Activated naive CD4-positive, alpha-beta T cell treated with anti-CD3 and anti-CD28 coated beads, Interleukin-2, amount 50 U/mL, for 72 hours (primary cell): ENCODE measurements around the gene PLEKHO1. TPM values are rescaled to one million over a fixed set of nuclear protein-coding genes. Genes with fewer than 3 reads are reported as not detected.
"Not testable (repeated sequence)": the region's sequence is repeated elsewhere in the genome, so short reads cannot be mapped to it uniquely, and the experiment has no call there.

Experiments used
- ATAC-seq, 2 donors: fragments of 150-1000 bp; cut with Tn5 transposase; 2 replicates each; pipeline ENCODE4 v1.10.0; 2021; ENCODE audit warnings: mild to moderate bottlenecking in 2 of 2, moderate library complexity in 2 of 2
- DNase-seq, 2 donors: peaks; one replicate each; pipeline ENCODE4 v3.0.0; 2021 to 2022; ENCODE audit warnings: low spot score in 2 of 2
- H3K27ac Mint-ChIP-seq, 2 donors: one replicate each; pipeline ENCODE4 v1.8.0; 2022; ENCODE audit warnings: mild to moderate bottlenecking in 2 of 2, mixed read lengths in 2 of 2
- H3K36me3 Mint-ChIP-seq, 2 donors: one replicate each; pipeline ENCODE4 v1.8.0; 2022; ENCODE audit warnings: mixed read lengths in 2 of 2
- H3K9me3 Mint-ChIP-seq, 2 donors: one replicate each; pipeline ENCODE4 v1.8.0; 2022; ENCODE audit warnings: mixed read lengths in 2 of 2
- total RNA-seq, 2 donors: library from RNA; stranded (reverse); gene quantifications; one replicate each; pipeline ENCODE4 v1.2.3, GENCODE V29; 2022

PLEKHO1 gene
- total RNA-seq, 2 donors from 2014 or later = 6.7 to 14.7 TPM

DNA sequence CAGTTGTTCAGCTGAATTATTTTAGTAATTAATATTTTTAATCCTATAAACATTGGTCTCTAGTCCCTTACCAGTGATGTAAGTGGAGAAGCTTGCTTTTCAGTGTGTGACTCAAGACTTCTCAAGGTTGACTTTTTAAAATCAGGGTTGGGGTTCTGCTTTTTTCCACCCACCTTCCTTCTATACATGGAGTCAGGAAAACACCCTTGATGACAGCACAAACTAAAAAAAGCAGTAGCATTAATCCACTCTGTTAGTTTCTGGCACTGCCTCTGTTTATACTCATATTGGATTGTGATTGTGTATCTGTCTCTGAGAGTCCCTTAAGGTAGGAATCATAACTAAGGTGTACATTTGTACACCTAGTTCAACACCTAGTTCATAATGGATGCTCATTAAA, 8.3 kb upstream of the PLEKHO1 start:
- ATAC-seq = no peak
- Mint-ChIP-seq H3K9me3 (no peaks in the 10 kb centered on the region), H3K36me3 (no peaks in the 10 kb centered on the region), H3K27ac (no peak overlapping the region)
- no peak for DNase-seq

DNA sequence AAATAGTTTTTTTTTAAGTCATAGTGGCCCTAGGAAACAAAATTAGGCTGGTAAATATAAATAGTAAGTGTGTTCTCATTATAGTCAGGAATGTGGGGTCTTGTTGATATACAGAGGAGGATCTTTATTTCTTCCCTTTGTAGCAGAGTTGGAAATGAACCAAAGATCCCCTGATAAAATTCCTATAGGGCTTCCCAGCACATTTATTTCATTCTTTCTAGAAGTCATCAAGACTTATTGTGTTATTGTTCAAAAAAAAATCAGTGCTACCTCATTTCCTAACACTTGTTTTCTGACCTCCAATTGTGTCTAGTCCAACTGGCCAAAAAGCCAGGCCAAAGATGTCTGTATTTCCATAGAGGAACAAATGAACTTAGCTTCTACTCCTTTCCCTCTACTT, 7.6 kb upstream of the PLEKHO1 start:
- DNase-seq = no peak
- Mint-ChIP-seq H3K27ac (no peak overlapping the region), H3K36me3 (no peaks in the 10 kb centered on the region), H3K9me3 (no peaks in the 10 kb centered on the region)
- no peak for ATAC-seq

DNA sequence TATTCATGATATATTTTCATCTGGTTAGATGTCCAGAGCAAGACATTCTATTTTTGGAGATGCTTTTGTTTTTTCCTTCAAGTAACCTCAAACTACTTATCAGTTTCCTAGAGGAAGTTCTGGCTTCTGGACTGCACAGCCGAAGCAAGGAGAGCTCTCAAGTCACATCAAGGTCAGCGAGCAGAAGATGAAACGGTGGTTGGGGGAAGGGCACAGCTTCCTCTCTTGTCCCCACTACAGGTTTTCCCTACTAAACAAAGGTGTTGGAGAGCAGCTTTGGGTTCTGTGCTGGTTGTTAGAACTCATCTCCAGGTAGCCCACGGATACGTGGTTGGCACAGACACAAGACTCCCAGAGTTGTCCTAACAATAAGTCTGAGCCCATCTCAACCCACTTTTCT, 5.1 kb upstream of the PLEKHO1 start:
- ATAC-seq (no peak), DNase-seq (no peak)
- Mint-ChIP-seq H3K36me3 (no peaks in the 10 kb centered on the region), H3K9me3 (no peaks in the 10 kb centered on the region), H3K27ac (no peak overlapping the region)

DNA sequence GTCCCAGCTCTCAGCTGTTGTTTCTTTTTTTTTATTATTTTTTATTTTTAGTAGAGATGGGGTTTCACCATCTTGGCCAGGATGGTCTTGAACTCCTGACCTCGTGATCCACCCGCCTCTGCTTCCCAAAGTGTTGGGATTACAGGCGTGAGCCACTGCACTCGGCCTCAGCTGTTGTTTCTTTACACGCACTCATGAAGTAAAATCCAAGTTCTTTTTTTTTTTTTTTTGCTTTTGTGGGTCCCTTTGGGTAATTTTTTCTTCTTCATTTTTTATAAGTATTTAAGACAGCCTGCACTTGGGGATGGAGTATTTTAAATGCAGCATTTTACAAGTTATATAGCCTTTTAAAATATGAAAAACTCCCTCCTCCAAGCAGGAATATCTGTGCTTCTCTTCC, 3.7 kb upstream of the PLEKHO1 start:
- H3K27ac Mint-ChIP-seq, H3K36me3 Mint-ChIP-seq, DNase-seq, H3K9me3 Mint-ChIP-seq, ATAC-seq: not testable (repeated sequence)

DNA sequence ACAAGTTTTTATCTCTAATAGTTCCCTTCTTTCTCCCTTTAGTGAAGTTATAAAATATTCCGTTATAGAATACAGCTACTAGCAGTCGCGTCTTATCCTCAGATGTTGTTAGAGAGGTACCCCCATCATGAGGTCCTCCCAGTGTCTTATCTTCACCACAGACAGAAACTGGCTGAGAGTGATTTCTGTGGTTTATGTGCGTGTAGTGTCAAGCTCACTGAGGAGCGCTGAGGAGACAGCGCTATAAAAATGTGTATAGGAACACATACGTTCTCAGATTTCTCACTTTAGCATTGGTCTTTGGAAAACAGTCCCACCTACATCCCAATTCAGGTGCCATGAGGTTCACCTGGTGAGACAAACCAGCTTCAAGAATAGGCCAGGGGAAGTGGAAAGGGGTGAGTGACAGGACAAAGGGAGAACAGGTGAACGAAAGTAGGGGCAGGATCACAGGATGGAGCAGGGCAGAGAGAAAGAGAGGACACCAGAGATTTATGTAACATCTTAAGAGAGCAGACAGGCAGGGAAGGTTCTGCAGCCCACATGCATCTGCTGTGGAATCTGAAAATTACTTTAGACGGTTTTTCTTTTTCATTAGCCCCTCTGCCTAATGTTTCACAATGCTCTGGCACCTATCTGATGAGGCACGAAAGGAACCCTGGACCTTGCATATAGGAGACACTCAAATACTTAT, 2.7 kb upstream of the PLEKHO1 start:
- ATAC-seq = no peak
- no peak for DNase-seq
- H3K9me3 Mint-ChIP-seq = no peaks in the 10 kb centered on the region
- no peak overlapping the region for H3K27ac Mint-ChIP-seq
- H3K36me3 Mint-ChIP-seq = peaks cover 0 to 11% of the 10 kb centered on the region in 2 donors

DNA sequence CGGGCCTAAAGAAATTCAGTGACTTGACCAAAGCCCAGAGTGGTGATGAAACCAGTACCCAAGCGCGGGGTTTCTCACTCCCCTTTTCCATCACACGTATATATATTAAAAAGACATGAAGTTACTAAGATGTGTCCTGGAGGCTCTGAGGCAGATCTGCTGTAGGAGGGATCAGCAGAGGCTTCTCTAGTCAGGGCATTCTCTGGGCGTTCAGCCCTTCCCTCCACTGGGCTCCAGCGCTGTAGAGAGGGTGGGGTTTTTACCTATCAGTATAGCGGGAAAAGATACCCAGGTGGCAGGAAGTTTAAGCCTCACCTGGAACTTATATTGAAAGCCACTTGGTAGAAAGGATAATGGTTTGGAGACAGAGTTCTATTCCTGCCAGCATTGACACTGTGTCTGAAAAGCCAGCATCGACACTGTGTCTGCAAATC, 862 bp upstream of the PLEKHO1 start:
- no peaks in the 10 kb centered on the region for H3K9me3 Mint-ChIP-seq
- no peak overlapping the region for H3K27ac Mint-ChIP-seq
- no peak for ATAC-seq
- peaks cover 0 to 11% of the 10 kb centered on the region in 2 donors for H3K36me3 Mint-ChIP-seq
- DNase-seq = no peak

DNA sequence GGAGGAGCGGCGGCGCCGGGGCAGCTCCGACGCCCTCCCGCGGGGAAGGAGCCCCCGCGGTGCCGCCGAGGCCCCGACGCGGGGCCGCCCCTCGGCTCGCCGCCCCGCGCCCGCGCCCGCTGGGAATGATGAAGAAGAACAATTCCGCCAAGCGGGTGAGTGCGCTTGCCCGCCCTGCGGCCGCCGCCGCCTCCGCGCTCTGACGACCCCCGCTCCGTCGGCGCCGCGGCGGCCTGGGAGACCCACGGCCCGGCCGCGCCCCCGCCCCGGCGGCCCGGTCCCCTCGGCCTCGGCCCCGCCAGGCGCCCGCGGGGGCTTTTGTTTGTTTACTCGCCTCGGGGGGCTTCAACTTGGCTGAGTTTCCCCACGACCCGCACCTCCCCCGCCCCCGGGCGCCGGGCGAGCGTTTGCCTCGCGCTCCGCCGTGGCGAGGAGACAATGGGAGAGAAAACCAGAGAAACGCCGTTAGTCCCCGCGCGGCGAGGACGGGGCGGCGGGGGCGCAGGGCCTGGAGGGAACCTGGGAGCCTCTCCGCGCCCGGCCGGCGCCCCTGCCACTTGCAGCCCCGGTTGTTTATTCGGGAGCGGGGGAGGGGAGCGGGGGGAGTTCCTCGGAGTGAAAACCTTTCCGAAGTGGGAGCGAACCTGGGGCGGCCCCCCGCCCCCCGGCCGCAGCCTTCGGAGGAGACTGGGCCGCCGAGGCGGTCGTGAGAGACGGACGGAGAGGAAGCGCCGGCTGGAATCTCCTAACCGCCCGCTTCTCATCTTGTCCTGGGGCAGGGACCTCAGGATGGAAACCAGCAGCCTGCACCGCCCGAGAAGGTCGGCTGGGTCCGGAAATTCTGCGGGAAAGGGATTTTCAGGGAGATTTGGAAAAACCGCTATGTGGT, 661 bp downstream of the PLEKHO1 start:
- no peak for ATAC-seq
- Mint-ChIP-seq H3K36me3 (peaks cover 0 to 16% of the 10 kb centered on the region in 2 donors), H3K9me3 (no peaks in the 10 kb centered on the region), H3K27ac (peak overlapping the region in 1 of 2 donors; percentile 69)
- DNase-seq = no peak

DNA sequence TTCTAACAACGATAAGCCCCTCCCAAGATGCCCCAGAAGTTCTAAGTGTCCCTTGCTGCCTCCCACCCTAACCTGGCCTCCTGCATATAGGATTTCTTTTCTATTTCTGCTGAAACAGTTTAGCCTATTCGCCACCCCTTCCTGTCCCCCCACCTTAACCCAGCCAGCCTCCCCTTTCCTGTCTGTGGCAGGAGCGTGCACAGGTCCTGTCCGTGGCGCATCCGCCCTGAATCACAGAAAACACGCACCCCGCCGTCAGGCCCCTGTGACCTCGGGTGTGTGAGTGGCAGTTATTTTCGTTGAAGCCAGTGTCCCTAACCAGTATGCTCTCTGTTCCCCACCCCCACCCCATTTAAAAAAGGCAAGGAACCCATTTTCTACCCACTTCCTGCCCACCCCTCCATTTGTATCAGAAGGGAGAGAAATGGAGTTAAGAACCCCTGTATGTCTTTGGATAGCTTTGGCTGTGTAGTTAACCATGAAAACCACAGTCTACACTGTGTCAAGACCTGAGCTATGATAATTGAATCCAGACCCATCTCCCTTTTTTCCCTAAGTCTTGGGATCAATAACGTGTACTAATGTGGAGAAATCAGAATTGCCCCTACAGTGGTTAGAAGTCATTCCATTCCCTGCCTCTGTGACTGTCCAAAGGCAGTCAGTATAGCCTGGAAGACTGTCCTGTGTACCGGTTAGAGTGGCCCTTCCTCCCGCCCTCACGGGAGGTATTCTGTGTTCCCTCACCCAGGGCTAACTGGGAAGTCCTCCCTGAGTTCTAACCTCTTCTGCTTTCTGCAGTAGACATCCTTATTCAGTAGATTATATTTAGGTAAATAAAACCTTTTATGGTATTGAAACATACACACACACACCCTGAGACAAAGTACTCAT, 1.8 kb downstream of the PLEKHO1 start:
- Mint-ChIP-seq H3K9me3 (no peaks in the 10 kb centered on the region), H3K27ac (peak overlapping the region; percentile 69 to 78), H3K36me3 (peaks cover 0 to 16% of the 10 kb centered on the region in 2 donors)
- DNase-seq (peak in 1 of 2 donors; percentile 34), ATAC-seq (peak in 1 of 2 donors; percentile 55)

DNA sequence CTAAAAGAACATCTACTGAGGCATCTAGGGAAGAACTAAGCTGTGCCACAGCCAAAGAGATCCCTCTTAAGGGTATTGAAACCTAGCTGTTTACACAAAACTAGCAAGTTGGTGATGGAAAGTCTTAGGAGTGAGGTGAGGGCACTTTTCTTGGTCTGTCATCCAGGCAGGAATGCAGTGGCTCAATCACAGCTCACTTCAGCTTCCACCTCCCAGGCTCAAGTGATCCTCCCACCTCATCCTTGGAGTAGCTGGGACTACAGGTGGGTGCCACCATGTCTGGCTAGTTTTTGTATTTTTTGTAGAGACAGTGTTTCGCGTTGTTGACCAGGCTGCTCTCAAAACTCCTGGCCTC, 2.4 kb downstream of the PLEKHO1 start:
- no peaks in the 10 kb centered on the region for H3K9me3 Mint-ChIP-seq
- DNase-seq (no peak), ATAC-seq (no peak)
- peak overlapping the region; percentile 69 to 78 for H3K27ac Mint-ChIP-seq
- H3K36me3 Mint-ChIP-seq = peaks cover 2 to 16% of the 10 kb centered on the region in 2 donors

DNA sequence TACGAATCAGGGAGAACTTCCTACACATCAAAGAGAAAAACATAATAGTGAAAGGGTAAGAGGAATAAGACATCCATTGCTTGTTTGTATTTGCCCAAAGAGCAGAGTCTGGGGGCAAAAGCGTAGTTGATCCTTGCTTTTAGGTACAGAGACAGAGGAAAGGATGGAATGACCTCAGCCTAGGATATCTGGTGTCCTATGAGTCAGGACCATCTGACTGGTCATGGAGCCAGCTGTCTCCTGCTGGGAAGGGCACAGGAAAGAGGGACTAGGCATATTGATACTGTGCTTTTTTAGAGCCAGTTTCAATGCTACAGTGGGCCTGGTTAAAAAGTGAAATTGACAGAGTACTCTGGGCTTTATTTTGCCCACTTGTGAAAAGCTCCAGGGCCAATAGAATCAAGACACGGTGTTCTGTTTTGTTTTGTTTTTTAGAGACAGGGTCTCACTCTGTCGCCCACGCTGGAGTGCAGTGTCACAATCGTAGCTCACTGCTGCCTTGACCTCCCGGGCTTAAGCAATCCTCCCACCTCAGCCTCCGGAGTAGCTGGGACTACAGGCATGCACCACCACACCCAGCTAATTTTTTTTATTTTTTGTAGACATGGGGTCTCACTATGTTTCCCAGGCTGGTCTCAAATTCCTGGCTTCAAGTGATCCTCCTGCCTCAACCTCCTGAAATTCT, 3.2 kb downstream of the PLEKHO1 start:
- H3K9me3 Mint-ChIP-seq = no peaks in the 10 kb centered on the region
- no peak overlapping the region for H3K27ac Mint-ChIP-seq
- no peak for ATAC-seq
- no peak for DNase-seq
- H3K36me3 Mint-ChIP-seq = peaks cover 8 to 17% of the 10 kb centered on the region in 2 donors

DNA sequence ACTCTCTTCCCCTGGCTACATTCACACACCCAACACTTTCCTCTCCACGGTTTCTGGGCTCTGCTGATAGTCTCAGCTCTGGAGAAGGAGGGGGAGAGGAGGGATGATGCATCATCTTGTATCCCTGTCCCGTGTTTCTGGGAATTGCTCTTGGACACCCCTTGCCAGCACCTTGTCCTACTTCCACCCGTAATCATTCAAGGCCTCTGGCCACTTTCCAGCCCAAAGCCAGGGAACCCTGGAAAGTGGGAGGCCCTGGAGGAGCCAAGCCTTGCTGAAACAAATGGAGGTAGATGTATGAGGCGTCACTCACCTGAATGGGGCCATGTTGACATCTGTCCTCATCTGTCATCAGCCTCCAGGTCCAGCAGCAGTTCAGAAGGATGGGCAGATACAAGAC, 4.4 kb downstream of the PLEKHO1 start:
- peaks cover 11 to 21% of the 10 kb centered on the region in 2 donors for H3K36me3 Mint-ChIP-seq
- H3K27ac Mint-ChIP-seq = no peak overlapping the region
- DNase-seq (no peak), ATAC-seq (no peak)
- H3K9me3 Mint-ChIP-seq = no peaks in the 10 kb centered on the region

DNA sequence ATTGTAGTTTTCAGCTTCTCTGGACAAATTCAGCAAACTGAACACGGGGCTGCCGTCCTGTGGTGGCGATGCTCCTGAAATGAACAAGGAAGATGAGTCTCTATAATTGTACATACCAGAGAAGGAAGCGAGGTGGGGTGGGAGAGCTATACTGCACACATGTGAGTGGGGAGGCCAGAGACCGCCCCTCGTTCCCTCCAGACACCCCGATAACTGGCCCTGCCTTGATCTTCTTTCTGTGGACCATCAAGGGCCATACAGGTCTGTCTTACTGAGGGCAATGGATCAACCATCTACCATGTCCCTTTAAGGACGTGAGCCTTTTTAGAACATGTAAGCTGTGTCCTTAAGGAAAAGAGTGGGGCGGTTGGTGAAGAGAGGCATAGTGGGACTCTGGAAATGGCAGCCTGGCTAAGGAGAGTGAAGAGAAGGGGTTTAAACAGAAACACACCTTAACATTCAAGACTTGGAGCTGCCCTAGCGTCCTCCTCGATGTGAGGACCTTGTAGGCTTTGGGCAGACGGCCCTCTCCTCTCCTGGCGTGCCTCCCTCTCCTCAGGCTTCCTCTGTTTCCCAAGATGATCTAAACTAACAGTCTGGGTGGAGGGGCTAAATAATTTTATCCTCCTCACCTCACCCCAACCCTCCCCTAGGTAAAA, 5.8 kb downstream of the PLEKHO1 start:
- peaks cover 11 to 21% of the 10 kb centered on the region in 2 donors for H3K36me3 Mint-ChIP-seq
- no peak for ATAC-seq
- DNase-seq = no peak
- H3K27ac Mint-ChIP-seq = no peak overlapping the region
- H3K9me3 Mint-ChIP-seq = no peaks in the 10 kb centered on the region

DNA sequence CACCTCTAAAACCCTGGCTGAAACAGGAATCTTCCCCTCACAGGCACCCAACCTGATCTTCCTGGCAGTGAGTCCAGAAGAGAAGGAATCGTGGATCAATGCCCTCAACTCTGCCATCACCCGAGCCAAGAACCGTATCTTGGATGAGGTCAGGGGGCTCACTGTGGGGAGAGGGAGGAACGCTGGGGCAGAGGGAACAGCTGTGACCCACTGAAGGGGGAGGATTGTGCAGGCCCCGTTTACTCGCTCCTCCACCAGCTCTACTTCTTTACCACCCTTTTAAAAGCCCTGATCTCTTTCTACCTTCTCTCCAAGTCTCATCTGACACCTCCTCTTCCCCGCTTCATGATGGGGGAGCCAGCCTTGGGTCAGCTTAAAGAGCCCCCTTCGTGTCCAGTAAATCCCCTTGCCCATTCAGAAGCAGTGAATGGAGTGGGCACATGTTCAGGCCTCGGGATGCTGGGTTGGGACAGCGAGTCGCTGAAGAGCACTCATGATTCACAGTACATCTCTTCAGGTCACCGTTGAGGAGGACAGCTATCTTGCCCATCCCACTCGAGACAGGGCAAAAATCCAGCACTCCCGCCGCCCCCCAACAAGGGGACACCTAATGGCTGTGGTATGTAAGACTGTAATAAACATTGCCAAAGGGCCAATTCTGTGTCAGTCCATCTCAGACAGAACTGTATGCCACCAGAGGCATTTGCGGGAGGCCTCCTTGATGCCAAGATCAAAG, 7.3 kb downstream of the PLEKHO1 start:
- Mint-ChIP-seq H3K36me3 (peaks cover 10 to 11% of the 10 kb centered on the region in 2 donors), H3K9me3 (no peaks in the 10 kb centered on the region), H3K27ac (no peak overlapping the region)
- ATAC-seq (no peak), DNase-seq (no peak)

DNA sequence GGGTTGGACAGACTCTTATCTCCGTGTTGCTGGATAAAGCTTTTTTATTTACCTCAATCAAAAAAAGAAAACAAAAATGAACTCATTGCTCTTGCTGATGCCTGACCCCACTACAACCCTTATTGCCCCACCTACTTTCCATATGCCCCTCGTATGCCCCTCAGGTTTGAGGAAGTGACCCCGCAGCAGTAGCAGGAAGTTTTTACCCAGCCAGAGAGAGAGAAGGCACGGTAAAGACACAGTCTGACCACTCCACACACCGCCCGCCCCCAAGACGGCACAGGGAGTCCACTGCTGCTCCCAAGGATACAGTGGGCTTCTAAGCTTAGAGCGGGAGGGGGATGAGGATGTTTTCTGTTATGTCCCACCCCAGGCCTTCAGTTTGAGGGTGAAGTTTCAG, 9.8 kb downstream of the PLEKHO1 start:
- DNase-seq (no peak), ATAC-seq (no peak)
- Mint-ChIP-seq H3K27ac (no peak overlapping the region), H3K36me3 (peaks cover 6 to 11% of the 10 kb centered on the region in 2 donors), H3K9me3 (no peaks in the 10 kb centered on the region)

DNA sequence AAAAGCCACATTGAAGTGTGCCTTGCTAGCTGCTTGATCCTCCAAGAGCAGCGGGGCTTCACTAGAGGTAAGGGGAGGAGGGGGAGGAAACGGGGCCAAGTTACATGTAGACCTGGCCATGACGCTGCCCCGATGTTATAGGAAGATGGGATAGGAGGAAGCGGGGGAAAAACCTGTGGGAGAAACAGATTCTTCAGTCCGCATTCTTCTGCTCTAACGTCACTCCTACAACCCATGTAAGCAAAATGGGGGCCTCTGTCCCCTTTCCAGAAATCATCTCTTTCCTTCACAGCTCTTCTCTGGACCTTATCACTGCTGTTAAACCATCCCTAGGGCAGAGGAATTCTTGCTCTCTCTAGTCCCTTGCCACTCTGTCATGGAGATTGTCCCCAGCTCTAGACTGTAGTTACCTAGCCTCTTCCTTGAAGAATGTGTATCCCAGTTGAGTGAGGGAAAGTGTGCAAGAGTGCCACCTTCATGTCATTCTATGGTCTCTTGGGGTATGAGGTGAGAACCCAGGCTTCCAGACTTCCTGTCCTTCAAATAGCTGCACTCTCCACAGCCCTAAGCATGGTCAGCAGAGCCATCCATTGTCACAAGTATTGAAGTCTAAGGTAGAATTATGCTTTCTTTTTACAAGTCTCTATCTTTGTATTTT, 11.4 kb downstream of the PLEKHO1 start:
- ATAC-seq = peak in 1 of 2 donors; percentile 2
- DNase-seq = no peak
- Mint-ChIP-seq H3K9me3 (no peaks in the 10 kb centered on the region), H3K27ac (no peak overlapping the region), H3K36me3 (peaks cover 6 to 11% of the 10 kb centered on the region in 2 donors)
